ENCODE results near the gene TMCO1. TPM values are rescaled to one million over a fixed set of nuclear protein-coding genes. Genes with fewer than 3 reads are reported as not detected.

The TMCO1 gene
- total RNA-seq, 1 experiment from 2014 or later: 116 TPM

- ChIA-PET CTCF (no interaction called here), POLR2A (ENCODE audit: low non-redundant PET) (no interaction called here)
- peaks cover 32% of the 10 kb centered on the region for H3K36me3 ChIP-seq (ENCODE audit: insufficient read depth, low read length, poor library complexity, severe bottlenecking)
- intact Hi-C loops (cut with micrococcal nuclease; ENCODE audit: unreplicated experiment): no loop called here
- TF ChIP-seq, protein P1, sequence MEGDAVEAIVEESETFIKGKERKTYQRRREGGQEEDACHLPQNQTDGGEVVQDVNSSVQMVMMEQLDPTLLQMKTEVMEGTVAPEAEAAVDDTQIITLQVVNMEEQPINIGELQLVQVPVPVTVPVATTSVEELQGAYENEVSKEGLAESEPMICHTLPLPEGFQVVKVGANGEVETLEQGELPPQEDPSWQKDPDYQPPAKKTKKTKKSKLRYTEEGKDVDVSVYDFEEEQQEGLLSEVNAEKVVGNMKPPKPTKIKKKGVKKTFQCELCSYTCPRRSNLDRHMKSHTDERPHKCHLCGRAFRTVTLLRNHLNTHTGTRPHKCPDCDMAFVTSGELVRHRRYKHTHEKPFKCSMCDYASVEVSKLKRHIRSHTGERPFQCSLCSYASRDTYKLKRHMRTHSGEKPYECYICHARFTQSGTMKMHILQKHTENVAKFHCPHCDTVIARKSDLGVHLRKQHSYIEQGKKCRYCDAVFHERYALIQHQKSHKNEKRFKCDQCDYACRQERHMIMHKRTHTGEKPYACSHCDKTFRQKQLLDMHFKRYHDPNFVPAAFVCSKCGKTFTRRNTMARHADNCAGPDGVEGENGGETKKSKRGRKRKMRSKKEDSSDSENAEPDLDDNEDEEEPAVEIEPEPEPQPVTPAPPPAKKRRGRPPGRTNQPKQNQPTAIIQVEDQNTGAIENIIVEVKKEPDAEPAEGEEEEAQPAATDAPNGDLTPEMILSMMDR (conservative IDR thresholded peaks at IDR 0.05; ENCODE audit: low read depth, low read length): no peak
- no peak for TF ChIP-seq EZH2 (IDR thresholded peaks at IDR 0.05; ENCODE audit: borderline replicate concordance, low read depth, low read length, poor library complexity, severe bottlenecking)
- no peak overlapping the region for H3K4me3 ChIP-seq (ENCODE audit: low read depth, low read length, poor library complexity, severe bottlenecking)
- H3K9me3 ChIP-seq (ENCODE audit: low read depth, low read length, poor library complexity, severe bottlenecking): no peaks in the 10 kb centered on the region
- H3K27ac ChIP-seq (ENCODE audit: low read depth, low read length, poor library complexity, severe bottlenecking): no peak overlapping the region
- no TSS peak for BruUV-seq (replicated peaks)
- no peak for DNase-seq (ENCODE audit: low spot score)
- no peaks in the 10 kb centered on the region for H3K27me3 ChIP-seq (replicated peaks; ENCODE audit: insufficient read depth, low read depth, low read length, poor library complexity)
- no peaks in the 10 kb centered on the region for H3K4me1 ChIP-seq (ENCODE audit: insufficient read depth, low read length, poor library complexity, severe bottlenecking)
Observed at GRCh38 chr1:165742194-165742593, 26.5 kb downstream of the TMCO1 start.

DNA sequence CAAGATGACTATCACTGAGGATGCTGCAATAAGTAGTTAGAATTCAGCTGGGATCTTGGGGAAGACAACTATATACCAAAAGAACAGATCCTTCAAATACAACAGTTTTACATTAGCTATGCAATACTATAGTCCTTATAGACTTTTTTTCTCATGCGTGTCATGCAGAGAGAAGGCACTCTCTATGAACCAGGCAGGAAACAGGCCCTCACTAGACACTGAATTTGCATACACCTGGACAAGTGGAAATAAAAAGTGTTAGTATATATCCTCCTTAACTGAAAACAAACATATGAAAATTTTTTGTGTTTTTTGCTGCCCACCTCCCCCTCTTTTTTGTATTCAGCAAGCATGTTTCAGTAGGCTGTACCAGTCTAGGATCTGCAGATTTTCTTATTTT is 29.9 kb downstream of the TMCO1 start:
- Histone ChIP-seq H3K4me3 (ENCODE audit: low read depth, low read length, poor library complexity, severe bottlenecking) (no peak overlapping the region), H3K27me3 (replicated peaks; ENCODE audit: insufficient read depth, low read depth, low read length, poor library complexity) (no peaks in the 10 kb centered on the region), H3K9me3 (ENCODE audit: low read depth, low read length, poor library complexity, severe bottlenecking) (no peaks in the 10 kb centered on the region), H3K4me1 (ENCODE audit: insufficient read depth, low read length, poor library complexity, severe bottlenecking) (no peaks in the 10 kb centered on the region), H3K36me3 (ENCODE audit: insufficient read depth, low read length, poor library complexity, severe bottlenecking) (peaks cover 34% of the 10 kb centered on the region), H3K27ac (ENCODE audit: low read depth, low read length, poor library complexity, severe bottlenecking) (no peak overlapping the region)
- TF ChIP-seq EZH2 (IDR thresholded peaks at IDR 0.05; ENCODE audit: borderline replicate concordance, low read depth, low read length, poor library complexity, severe bottlenecking): no peak
- TF ChIP-seq, protein P1 (conservative IDR thresholded peaks at IDR 0.05; ENCODE audit: low read depth, low read length): no peak
- no TSS peak for BruUV-seq (replicated peaks)
- CTCF ChIA-PET: no interaction called here
- DNase-seq (ENCODE audit: low spot score): no peak
- POLR2A ChIA-PET (ENCODE audit: low non-redundant PET): no interaction called here
- intact Hi-C loops (cut with micrococcal nuclease; ENCODE audit: unreplicated experiment): no loop called here

DNA sequence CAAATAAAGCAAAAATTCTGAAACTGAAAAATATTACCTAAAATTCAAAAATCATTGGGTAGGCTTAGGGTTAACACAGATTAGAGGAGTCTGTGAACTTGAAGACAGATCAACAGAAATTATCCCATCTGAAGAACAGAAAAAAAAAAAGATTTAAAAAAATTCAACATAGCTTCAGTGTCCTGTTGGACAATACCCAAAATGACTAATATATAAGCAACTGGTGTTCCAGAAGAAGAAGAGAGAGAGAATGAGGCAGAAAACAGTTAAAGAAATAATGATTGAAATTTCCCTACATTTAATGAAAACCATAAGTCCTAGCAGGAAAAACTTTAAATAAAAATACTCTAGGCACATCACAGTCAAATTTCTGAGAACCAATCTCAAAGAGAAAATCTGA is 31.5 kb downstream of the TMCO1 start:
- no peaks in the 10 kb centered on the region for H3K4me1 ChIP-seq (ENCODE audit: insufficient read depth, low read length, poor library complexity, severe bottlenecking)
- no peaks in the 10 kb centered on the region for H3K9me3 ChIP-seq (ENCODE audit: low read depth, low read length, poor library complexity, severe bottlenecking)
- ChIA-PET CTCF (interaction anchor here (0.6 kb wide), 1 partner anchor 9 kb away, joined by 3 read pairs; no protein-coding TSS in a partner anchor), POLR2A (ENCODE audit: low non-redundant PET) (no interaction called here)
- H3K4me3 ChIP-seq (ENCODE audit: low read depth, low read length, poor library complexity, severe bottlenecking): no peak overlapping the region
- BruUV-seq (replicated peaks): no TSS peak
- no peaks in the 10 kb centered on the region for H3K27me3 ChIP-seq (replicated peaks; ENCODE audit: insufficient read depth, low read depth, low read length, poor library complexity)
- DNase-seq (ENCODE audit: low spot score): no peak
- intact Hi-C loops (cut with micrococcal nuclease; ENCODE audit: unreplicated experiment): no loop called here
- peaks cover 24% of the 10 kb centered on the region for H3K36me3 ChIP-seq (ENCODE audit: insufficient read depth, low read length, poor library complexity, severe bottlenecking)
- H3K27ac ChIP-seq (ENCODE audit: low read depth, low read length, poor library complexity, severe bottlenecking): no peak overlapping the region
- TF ChIP-seq, protein P1 (conservative IDR thresholded peaks at IDR 0.05; ENCODE audit: low read depth, low read length): no peak
- no peak for TF ChIP-seq EZH2 (IDR thresholded peaks at IDR 0.05; ENCODE audit: borderline replicate concordance, low read depth, low read length, poor library complexity, severe bottlenecking)

Data from A673 (cell line).